SK-N-SH (cell line): Measurements from ENCODE around the gene SLC7A7. TPM values are rescaled to one million over a fixed set of nuclear protein-coding genes. Genes with fewer than 3 reads are reported as not detected.
A peak's percentile ranks its signal among the peaks of the same experiment; 100 is the strongest.

ENCODE experiments used
- CTCF ChIA-PET: fragments of 300-600, 350-600 bp; formaldehyde crosslinking; extraction: SDS; loops from one replicate; lab custom pipeline; 2021; lab: Yijun Ruan, JAX
- POLR2A ChIA-PET: fragments of 350-600 bp; sonication (Branson Sonifier 250); formaldehyde crosslinking; extraction: SDS; loops from one replicate; lab custom pipeline; 2020; ENCODE audit warnings: antibody characterized with exemption, inconsistent platforms; lab: Yijun Ruan, JAX
- DNase-seq: peaks from one replicate; pipeline ENCODE4 v3.0.0; 2012
- H2AFZ ChIP-seq: fragments of 200-600 bp; sonication (generic); 2 replicates; pipeline ENCODE4 v1.8.1; 2016; ENCODE audit warnings: antibody characterized with exemption, mild to moderate bottlenecking, low read depth
- H3F3A ChIP-seq: fragments of 200-600 bp; sonication (generic); replicated peaks from 2 replicates; pipeline ENCODE3; 2016; ENCODE audit warnings: antibody characterized with exemption, mild to moderate bottlenecking; ENCODE audit not compliant: insufficient read depth
- H3K27ac ChIP-seq, 2 experiments: fragments of 200-500 bp in 1 of 2; fragments of 200-600 bp in 1 of 2; sonication (Bioruptor generic) in 1 of 2; sonication (generic), shearing (Covaris generic) in 1 of 2; 2 replicates each; pipeline versions ENCODE4 v1.5.1 to v1.6.1; 2014 to 2016; ENCODE audit warnings: low read depth in 2 of 2, inconsistent platforms in 1 of 2, low read length in 1 of 2, mild to moderate bottlenecking in 1 of 2, mixed read lengths in 1 of 2
- H3K27me3 ChIP-seq: fragments of 200-600 bp; sonication (generic), shearing (Covaris generic); 2 replicates; pipeline ENCODE4 v1.6.1; 2016; ENCODE audit warnings: mixed run types; ENCODE audit not compliant: insufficient read depth
- H3K36me3 ChIP-seq, 2 experiments: fragments of 200-500 bp in 1 of 2; fragments of 200-600 bp in 1 of 2; sonication (Bioruptor generic) in 1 of 2; sonication (generic) in 1 of 2; replicated peaks in 1 of 2; 2 replicates each; pipeline versions ENCODE3 to v1.5.1; 2014 to 2016; ENCODE audit warnings: low read length in 1 of 2, mild to moderate bottlenecking in 1 of 2; ENCODE audit not compliant: insufficient read depth in 2 of 2, control insufficient read depth in 1 of 2
- H3K4me1 ChIP-seq, 2 experiments: fragments of 200-500 bp in 1 of 2; fragments of 200-600 bp in 1 of 2; sonication (Bioruptor generic) in 1 of 2; sonication (generic), shearing (Covaris generic) in 1 of 2; 2 replicates each; pipeline versions ENCODE4 v1.5.1 to v1.6.1; 2014 to 2016; ENCODE audit warnings: low read depth in 1 of 2, low read length in 1 of 2, mixed run types in 1 of 2; ENCODE audit not compliant: insufficient read depth in 2 of 2, control insufficient read depth in 1 of 2
- H3K4me2 ChIP-seq: fragments of 200-600 bp; sonication (generic), shearing (Covaris generic); 2 replicates; pipeline ENCODE4 v1.6.1; 2017; ENCODE audit warnings: mixed run types
- H3K4me3 ChIP-seq, 2 experiments: fragments of 200-500 bp in 1 of 2; fragments of 200-600 bp in 1 of 2; sonication (Bioruptor generic) in 1 of 2; sonication (generic), shearing (Covaris generic) in 1 of 2; 2 replicates each; pipeline versions ENCODE4 v1.5.1 to v1.8.1; 2014 to 2016; ENCODE audit warnings: low read depth in 2 of 2, inconsistent platforms in 1 of 2, low read length in 1 of 2, mild to moderate bottlenecking in 1 of 2, mixed read lengths in 1 of 2, moderate library complexity in 1 of 2
- H3K79me2 ChIP-seq: fragments of 200-600 bp; sonication (generic); 2 replicates; pipeline ENCODE4 v1.8.1; 2017; ENCODE audit warnings: mild to moderate bottlenecking; ENCODE audit not compliant: insufficient read depth
- H3K9ac ChIP-seq: fragments of 200-600 bp; sonication (generic); 2 replicates; pipeline ENCODE4 v1.6.1; 2017; ENCODE audit warnings: mixed run types
- H3K9me2 ChIP-seq: fragments of 200-600 bp; sonication (generic); 2 replicates; pipeline ENCODE4 v1.6.1; 2017; ENCODE audit warnings: mixed run types
- H3K9me3 ChIP-seq: fragments of 200-600 bp; sonication (generic); 2 replicates; pipeline ENCODE4 v1.6.1; 2017; ENCODE audit warnings: mixed run types, mild to moderate bottlenecking, moderate library complexity
- H4K20me1 ChIP-seq: fragments of 200-600 bp; sonication (generic); 2 replicates; pipeline ENCODE4 v1.6.1; 2017; ENCODE audit warnings: mild to moderate bottlenecking, mixed run types; ENCODE audit not compliant: insufficient read depth
- CHD2 ChIP-seq: fragments of 150-350 bp; IDR thresholded peaks from 2 replicates; pipeline ENCODE4 v1.6.1; 2018; ENCODE audit warnings: low read length; ENCODE audit not compliant: partially characterized antibody
- CTCF ChIP-seq: fragments of 200-600 bp; sonication (generic); IDR thresholded peaks from 2 replicates; pipeline ENCODE4 v1.6.1; 2017; ENCODE audit warnings: antibody characterized with exemption, mild to moderate bottlenecking, moderate library complexity
- FOXJ3 ChIP-seq: sonication (generic); formaldehyde crosslinking; IDR thresholded peaks from 2 replicates; pipeline ENCODE4 v1.5.1; 2020; ENCODE audit warnings: mild to moderate bottlenecking, missing genetic modification reagents
- GATA2 ChIP-seq: sonication (generic); formaldehyde crosslinking; IDR thresholded peaks from 2 replicates; pipeline ENCODE4 v1.5.0; 2020; ENCODE audit warnings: mild to moderate bottlenecking, missing genetic modification reagents
- IRF3 ChIP-seq: fragments of 150-350 bp; IDR thresholded peaks from 2 replicates; pipeline ENCODE4 v1.6.1; 2016; ENCODE audit warnings: mild to moderate bottlenecking, low read depth, low read length
- JUND ChIP-seq: IDR thresholded peaks from 2 replicates; pipeline ENCODE4 v1.4.0; 2012
- MEF2A ChIP-seq: IDR thresholded peaks from 2 replicates; pipeline ENCODE4 v1.4.0; 2012; ENCODE audit warnings: low read depth, borderline replicate concordance
- NFIC ChIP-seq: IDR thresholded peaks from 2 replicates; pipeline ENCODE4 v1.4.0; 2012; ENCODE audit warnings: borderline replicate concordance
- NRF1 ChIP-seq: IDR thresholded peaks from 2 replicates; pipeline ENCODE4 v1.6.1; 2012; ENCODE audit warnings: low read depth, mild to moderate bottlenecking, low read length
- PBX3 ChIP-seq: IDR thresholded peaks from 2 replicates; pipeline ENCODE4; 2012
- RAD21 ChIP-seq: IDR thresholded peaks from 2 replicates; pipeline ENCODE4 v1.6.1; 2012; ENCODE audit warnings: mild to moderate bottlenecking, low read length
- RCOR1 ChIP-seq: fragments of 150-350 bp; IDR thresholded peaks from 2 replicates; pipeline ENCODE4 v1.6.1; 2017; ENCODE audit warnings: antibody characterized with exemption, low read length
- REST ChIP-seq: IDR thresholded peaks from 2 replicates; pipeline ENCODE4 v1.6.1; 2012; ENCODE audit warnings: mild to moderate bottlenecking, low read depth, low read length, moderate library complexity
- RXRA ChIP-seq: IDR thresholded peaks from 2 replicates; pipeline ENCODE4 v1.4.0; 2012; ENCODE audit warnings: low read depth, mild to moderate bottlenecking, borderline replicate concordance
- TCF12 ChIP-seq: IDR thresholded peaks from 2 replicates; pipeline ENCODE4 v1.4.0; 2012
- TEAD4 ChIP-seq: IDR thresholded peaks from 2 replicates; pipeline ENCODE4 v1.4.0; 2012; ENCODE audit warnings: mild to moderate bottlenecking, borderline replicate concordance; ENCODE audit not compliant: insufficient read depth
- YY1 ChIP-seq: IDR thresholded peaks from 2 replicates; pipeline ENCODE4 v1.4.0; 2012; ENCODE audit warnings: low read depth, mild to moderate bottlenecking
- ZBTB33 ChIP-seq: IDR thresholded peaks from 2 replicates; pipeline ENCODE4 v1.4.0; 2012; ENCODE audit warnings: low read depth, borderline replicate concordance
- WGBS: methylation state at CpG from one replicate; pipeline ENCODE4 v1.1.6; 2017; ENCODE audit warnings: low lambda C conversion rate; 5-methylcytosine and 5-hydroxymethylcytosine counted together
- polyA plus RNA-seq, 3 experiments: library from polyadenylated mRNA; depleted of rRNA; stranded (reverse); fragments of >200 nt; gene quantifications; 2 replicates each; pipeline ENCODE4 v1.2.3, GENCODE V29; 2012
- TF ChIP-seq, protein P1 (sequence below): IDR thresholded peaks from 2 replicates; pipeline ENCODE4 v1.4.0; 2012; ENCODE audit warnings: low read depth
- TF ChIP-seq, protein P2 (sequence below): fragments of 150-350 bp; IDR thresholded peaks from 2 replicates; pipeline ENCODE4 v1.6.1; 2017; ENCODE audit warnings: antibody characterized with exemption, low read length, low read depth, borderline replicate concordance

SLC7A7 gene
- polyA plus RNA-seq, 1 of the 3 experiments (the other 2 are of a cell fraction): 0.30 TPM

GRCh38 chr14:22766457-22767322, 48.5 kb downstream of the SLC7A7 start, which contains the start of gene OXA1L:
TSS of gene OXA1L (plus strand) at chr14:22766688. CDS start at chr14:22766702, 14 bp downstream.
- Histone ChIP-seq H2AFZ (peak within 1 kb of the TSS; percentile 96), H3K4me3 (peak within 1 kb of the TSS; percentile 85 to 93), H3K36me3 (peaks cover 34 to 35% of the 10 kb centered on the region in 2 experiments), H3K4me1 (peaks cover 6 to 10% of the 10 kb centered on the region in 2 experiments; a peak in 2 of 4 replicates), H3K4me2 (peak within 1 kb of the TSS; percentile 81), H3K79me2 (peaks cover 28% of the 10 kb centered on the region), H3F3A (no peaks in the 10 kb centered on the region), H4K20me1 (no peaks in the 10 kb centered on the region), H3K9me3 (no peaks in the 10 kb centered on the region), H3K9me2 (no peaks in the 10 kb centered on the region), H3K27ac (peak within 1 kb of the TSS; percentile 53 to 92), H3K9ac (peak within 1 kb of the TSS; percentile 74), H3K27me3 (no peaks in the 10 kb centered on the region)
- ChIA-PET POLR2A (interaction anchor here (1.0 to 1.5 kb wide), 5 partner anchors 14 to 104 kb away, joined by 3 to 6 read pairs (median 4); partner anchors contain the start of gene LRP10), CTCF (interaction anchor here (1.0 to 3.2 kb wide), 8 partner anchors 18 to 211 kb away, joined by 3 to 16 read pairs (median 4); no protein-coding TSS in a partner anchor)
- DNase-seq: peak; percentile 88
- under 1% methylated on average over 39 of the region's 56 CpGs for WGBS
- TF ChIP-seq JUND (no peak), RCOR1 (no peak), YY1 (peak; percentile 97), GATA2 (CRISPR knock-in tag) (peak; percentile 16; the same call in 1 of the 2 replicates), TCF12 (0 out of 2 replicates have a peak, but pooled peaks have one; percentile 5), CTCF (no peak), CHD2 (peak; percentile 79), RXRA (peak; percentile 73; the same call in 1 of the 2 replicates), PBX3 (no peak; the same call in 1 of the 2 replicates), RAD21 (no peak), REST (no peak), ZBTB33 (no peak), MEF2A (no peak), NFIC (peak; percentile 86), NRF1 (peak; percentile 41; the same call in 1 of the 2 replicates), TEAD4 (no peak), IRF3 (no peak), FOXJ3 (CRISPR knock-in tag) (no peak)
- TF ChIP-seq, protein P1, sequence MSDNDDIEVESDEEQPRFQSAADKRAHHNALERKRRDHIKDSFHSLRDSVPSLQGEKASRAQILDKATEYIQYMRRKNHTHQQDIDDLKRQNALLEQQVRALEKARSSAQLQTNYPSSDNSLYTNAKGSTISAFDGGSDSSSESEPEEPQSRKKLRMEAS: peak; percentile 96
- TF ChIP-seq, protein P2, sequence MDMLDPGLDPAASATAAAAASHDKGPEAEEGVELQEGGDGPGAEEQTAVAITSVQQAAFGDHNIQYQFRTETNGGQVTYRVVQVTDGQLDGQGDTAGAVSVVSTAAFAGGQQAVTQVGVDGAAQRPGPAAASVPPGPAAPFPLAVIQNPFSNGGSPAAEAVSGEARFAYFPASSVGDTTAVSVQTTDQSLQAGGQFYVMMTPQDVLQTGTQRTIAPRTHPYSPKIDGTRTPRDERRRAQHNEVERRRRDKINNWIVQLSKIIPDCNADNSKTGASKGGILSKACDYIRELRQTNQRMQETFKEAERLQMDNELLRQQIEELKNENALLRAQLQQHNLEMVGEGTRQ: no peak
